OCI-LY1 (cell line): ENCODE measurements around the gene RNF138.

Experiments
- EZH2 ChIP-seq: fragments of 200-600 bp; sonication (generic), shearing (Covaris generic); IDR thresholded peaks from 2 replicates; pipeline ENCODE4 v1.8.0; 2017; ENCODE audit warnings: borderline replicate concordance, mixed run types, mild to moderate bottlenecking, antibody characterized with exemption, low read length, moderate library complexity, mixed read lengths
- TF ChIP-seq, protein P1 (sequence below): fragments of 200-600 bp; sonication (generic), shearing (Covaris generic); IDR thresholded peaks from 2 replicates; pipeline ENCODE4 v1.5.1; 2017; ENCODE audit warnings: mild to moderate bottlenecking, antibody characterized with exemption, low read length, moderate library complexity, mixed read lengths

DNA sequence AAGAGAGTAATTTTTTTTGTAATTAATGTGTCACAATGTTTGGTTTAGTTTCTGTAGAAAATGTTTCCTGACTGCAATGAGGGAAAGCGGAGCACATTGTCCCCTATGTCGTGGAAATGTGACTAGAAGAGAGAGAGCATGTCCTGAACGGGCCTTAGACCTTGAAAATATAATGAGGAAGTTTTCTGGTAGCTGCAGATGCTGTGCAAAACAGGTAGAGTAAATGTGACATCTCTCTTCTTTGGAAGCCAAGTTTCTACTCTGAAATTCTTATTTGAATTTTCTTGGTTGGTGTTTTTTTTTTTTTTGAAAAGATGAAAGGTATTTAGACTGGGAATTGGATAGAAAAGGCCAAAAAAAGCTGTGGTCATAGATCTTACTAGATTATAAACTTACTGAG, 20.0 kb downstream of the RNF138 start:
- TF ChIP-seq, protein P1, sequence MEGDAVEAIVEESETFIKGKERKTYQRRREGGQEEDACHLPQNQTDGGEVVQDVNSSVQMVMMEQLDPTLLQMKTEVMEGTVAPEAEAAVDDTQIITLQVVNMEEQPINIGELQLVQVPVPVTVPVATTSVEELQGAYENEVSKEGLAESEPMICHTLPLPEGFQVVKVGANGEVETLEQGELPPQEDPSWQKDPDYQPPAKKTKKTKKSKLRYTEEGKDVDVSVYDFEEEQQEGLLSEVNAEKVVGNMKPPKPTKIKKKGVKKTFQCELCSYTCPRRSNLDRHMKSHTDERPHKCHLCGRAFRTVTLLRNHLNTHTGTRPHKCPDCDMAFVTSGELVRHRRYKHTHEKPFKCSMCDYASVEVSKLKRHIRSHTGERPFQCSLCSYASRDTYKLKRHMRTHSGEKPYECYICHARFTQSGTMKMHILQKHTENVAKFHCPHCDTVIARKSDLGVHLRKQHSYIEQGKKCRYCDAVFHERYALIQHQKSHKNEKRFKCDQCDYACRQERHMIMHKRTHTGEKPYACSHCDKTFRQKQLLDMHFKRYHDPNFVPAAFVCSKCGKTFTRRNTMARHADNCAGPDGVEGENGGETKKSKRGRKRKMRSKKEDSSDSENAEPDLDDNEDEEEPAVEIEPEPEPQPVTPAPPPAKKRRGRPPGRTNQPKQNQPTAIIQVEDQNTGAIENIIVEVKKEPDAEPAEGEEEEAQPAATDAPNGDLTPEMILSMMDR, result no peak
- TF ChIP-seq EZH2, result no peak
